ENCODE results near the gene CACNA1H.

GRCh38 chr16:1131378-1131994, 21.4 kb upstream of the CACNA1H start:
- no peak for TF ChIP-seq CTCF (IDR thresholded peaks at IDR 0.05)
- TF ChIP-seq REST (IDR thresholded peaks at IDR 0.05; ENCODE audit: insufficient read depth in 1 of 2, low read depth in 2 of 2, low read length in 1 of 2), result no peak
- no peak for TF ChIP-seq TCF7L2 (IDR thresholded peaks at IDR 0.05; ENCODE audit: low read depth, low read length)
